Sigmoid colon (tissue), 7 donors: ENCODE data around the gene CENPP. TPM values are rescaled to one million over a fixed set of nuclear protein-coding genes. Genes with fewer than 3 reads are reported as not detected.

ENCODE experiments used
- DNase-seq: peaks from one replicate; pipeline ENCODE4 v3.0.0-alpha.2; 2019
- H3K27ac ChIP-seq, 4 donors: fragments of 200-600 bp; sonication (generic); one replicate each; pipeline ENCODE4 v1.5.1; 2016 to 2019; ENCODE audit warnings: mild to moderate bottlenecking in 1 of 4
- H3K27me3 ChIP-seq, 3 donors: fragments of 200-600 bp; sonication (generic); one replicate each; pipeline ENCODE4 v1.5.1; 2019; ENCODE audit warnings: mild to moderate bottlenecking in 1 of 3
- H3K36me3 ChIP-seq, 4 donors: fragments of 200-600 bp; sonication (generic); one replicate each; pipeline ENCODE4 v1.5.1; 2016 to 2019
- H3K4me1 ChIP-seq, 4 donors: fragments of 200-600 bp; sonication (generic); one replicate each; pipeline ENCODE4 v1.5.1; 2017 to 2019
- H3K4me3 ChIP-seq, 4 donors: fragments of 200-600 bp; sonication (generic); one replicate each; pipeline ENCODE4 v1.5.1; 2017 to 2019; ENCODE audit warnings: mild to moderate bottlenecking in 2 of 4, moderate library complexity in 1 of 4
- H3K9me3 ChIP-seq, 4 donors: fragments of 200-600 bp in 3 of 4; sonication (generic) in 3 of 4; one replicate each; pipeline versions ENCODE4 v1.5.1 to v1.6.1; 2013 to 2019
- EP300 ChIP-seq, 4 donors: sonication (generic); formaldehyde crosslinking; IDR thresholded peaks; one replicate each; pipeline ENCODE4 v1.6.1; 2017; ENCODE audit warnings: antibody characterized with exemption in 4 of 4
- POLR2A ChIP-seq, 2 donors: fragments of 450-650 bp; IDR thresholded peaks; one replicate each; pipeline ENCODE4 v1.6.1; 2016; ENCODE audit warnings: antibody characterized with exemption in 2 of 2, mild to moderate bottlenecking in 2 of 2, moderate library complexity in 2 of 2
- POLR2AphosphoS5 ChIP-seq, 4 donors: sonication (generic); formaldehyde crosslinking; IDR thresholded peaks; one replicate each; pipeline ENCODE4 v1.6.1; 2017; ENCODE audit warnings: antibody characterized with exemption in 4 of 4
- WGBS, 2 donors: extraction: QIAGEN DNeasy Blood & Tissue Kit; methylation state at CpG; one replicate each; pipeline ENCODE4 v1.1.7; 2013; 5-methylcytosine and 5-hydroxymethylcytosine counted together
- intact Hi-C: fragments of 100-400 bp; cut with DNase I; formaldehyde crosslinking; loops from one replicate; pipeline ENCODE4 v1.15.1; 2023
- polyA plus RNA-seq, 3 donors: library from polyadenylated mRNA; stranded (reverse); fragments of 200-250 nt; gene quantifications; one replicate each; pipeline ENCODE4 v1.2.3, GENCODE V29; 2013
- total RNA-seq, 4 donors: library from RNA; depleted of rRNA; stranded (reverse); fragments of >200 nt; gene quantifications; one replicate each; pipeline ENCODE4 v1.1.0, GENCODE V29; 2016
- TF ChIP-seq, protein P1 (sequence below), 4 experiments: fragments of 450-650 bp in 3 of 4; fragments of 200-600 bp in 1 of 4; IDR thresholded peaks; one replicate each; pipeline ENCODE4 v1.5.1; 2016 to 2019; ENCODE audit warnings: antibody characterized with exemption in 4 of 4, mild to moderate bottlenecking in 3 of 4, moderate library complexity in 2 of 4
- donor health status: healthy with polysubstance abuse.
- donor health status: Bipolar disorder and iron deficiency.
- donor health status: healthy.

The CENPP gene
- total and polyA plus RNA-seq, 7 donors: 0.60 to 11.9 (median 2.4) TPM

DNA sequence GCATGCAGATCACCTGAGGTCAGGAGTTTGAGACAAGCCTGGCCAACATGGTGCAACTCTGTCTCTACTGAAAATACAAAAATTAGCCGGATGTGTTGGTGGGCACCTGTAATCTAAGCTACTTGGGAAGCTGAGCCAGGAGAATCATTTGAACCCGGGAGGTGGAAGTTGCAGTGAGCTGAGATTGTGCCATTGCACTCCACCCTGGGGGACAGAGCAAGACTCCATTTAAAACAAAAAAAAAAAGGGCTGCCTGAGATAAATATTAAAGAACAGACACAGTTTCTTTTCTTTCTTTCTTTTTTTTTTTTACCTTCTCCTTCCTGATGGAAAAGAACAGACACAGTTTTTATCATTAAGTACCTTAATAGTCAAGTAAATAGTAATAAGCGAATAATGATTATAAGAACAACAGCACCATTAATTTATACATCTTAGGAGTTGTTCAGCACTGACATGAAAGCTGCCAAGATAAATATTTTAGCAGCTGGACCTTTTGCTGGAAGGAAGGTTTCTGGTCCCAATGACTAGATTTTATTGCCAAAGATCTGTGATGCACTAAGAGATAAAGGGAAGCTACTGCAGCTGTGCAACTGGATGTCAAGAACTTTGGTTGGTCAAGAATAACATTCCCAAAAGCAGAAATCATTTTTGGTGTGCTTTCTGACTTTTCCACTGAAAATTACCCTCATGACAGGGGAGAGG is 7.0 kb downstream of the CENPP start:
- H3K27ac ChIP-seq: no peak overlapping the region

DNA sequence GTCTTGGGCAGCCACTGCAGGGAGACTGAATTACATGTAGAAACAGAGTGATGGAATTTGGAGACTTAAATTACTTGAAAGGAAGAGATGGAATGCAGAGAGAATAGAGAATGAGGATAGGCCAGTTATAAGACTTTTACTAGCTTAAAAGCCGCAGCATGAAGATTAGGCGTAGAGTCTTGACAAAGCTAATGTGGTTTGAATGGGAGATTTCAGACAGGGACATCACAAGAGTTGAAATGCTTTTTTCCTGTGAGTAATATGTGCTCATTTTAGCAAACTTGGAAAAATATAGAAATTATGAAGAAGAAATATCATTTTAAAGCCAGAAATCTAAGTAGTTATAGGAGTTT is 7.5 kb downstream of the CENPP start:
- no peak for DNase-seq
- intact Hi-C loops: no loop called here
- no peak overlapping the region for H3K4me3 ChIP-seq
- H3K27me3 ChIP-seq: no peaks in the 10 kb centered on the region
- H3K36me3 ChIP-seq: peaks cover 0 to 11% (median 0%) of the 10 kb centered on the region in 4 donors
- no peak overlapping the region for H3K27ac ChIP-seq
- H3K4me1 ChIP-seq: no peaks in the 10 kb centered on the region
- WGBS, 2 donors: 94 to 99% methylated on average over 2 of the region's 2 CpGs
- H3K9me3 ChIP-seq: no peaks in the 10 kb centered on the region
- TF ChIP-seq POLR2AphosphoS5 (IDR thresholded peaks at IDR 0.05) (no peak), EP300 (IDR thresholded peaks at IDR 0.05) (no peak), POLR2A (IDR thresholded peaks at IDR 0.05) (no peak)
- TF ChIP-seq, protein P1, sequence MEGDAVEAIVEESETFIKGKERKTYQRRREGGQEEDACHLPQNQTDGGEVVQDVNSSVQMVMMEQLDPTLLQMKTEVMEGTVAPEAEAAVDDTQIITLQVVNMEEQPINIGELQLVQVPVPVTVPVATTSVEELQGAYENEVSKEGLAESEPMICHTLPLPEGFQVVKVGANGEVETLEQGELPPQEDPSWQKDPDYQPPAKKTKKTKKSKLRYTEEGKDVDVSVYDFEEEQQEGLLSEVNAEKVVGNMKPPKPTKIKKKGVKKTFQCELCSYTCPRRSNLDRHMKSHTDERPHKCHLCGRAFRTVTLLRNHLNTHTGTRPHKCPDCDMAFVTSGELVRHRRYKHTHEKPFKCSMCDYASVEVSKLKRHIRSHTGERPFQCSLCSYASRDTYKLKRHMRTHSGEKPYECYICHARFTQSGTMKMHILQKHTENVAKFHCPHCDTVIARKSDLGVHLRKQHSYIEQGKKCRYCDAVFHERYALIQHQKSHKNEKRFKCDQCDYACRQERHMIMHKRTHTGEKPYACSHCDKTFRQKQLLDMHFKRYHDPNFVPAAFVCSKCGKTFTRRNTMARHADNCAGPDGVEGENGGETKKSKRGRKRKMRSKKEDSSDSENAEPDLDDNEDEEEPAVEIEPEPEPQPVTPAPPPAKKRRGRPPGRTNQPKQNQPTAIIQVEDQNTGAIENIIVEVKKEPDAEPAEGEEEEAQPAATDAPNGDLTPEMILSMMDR (IDR thresholded peaks at IDR 0.05): no peak

More for the DNA sequence above, 7.0 kb downstream of the CENPP start:
- Histone ChIP-seq H3K27me3 (no peaks in the 10 kb centered on the region), H3K36me3 (peaks cover 0 to 5% (median 0%) of the 10 kb centered on the region in 4 donors), H3K9me3 (no peaks in the 10 kb centered on the region), H3K4me1 (no peaks in the 10 kb centered on the region), H3K4me3 (no peak overlapping the region)
- WGBS, 2 donors: 89 to 91% methylated on average over 3 of the region's 3 CpGs
- no peak for DNase-seq
- intact Hi-C loops: no loop called here
- TF ChIP-seq POLR2AphosphoS5 (IDR thresholded peaks at IDR 0.05): no peak

DNA sequence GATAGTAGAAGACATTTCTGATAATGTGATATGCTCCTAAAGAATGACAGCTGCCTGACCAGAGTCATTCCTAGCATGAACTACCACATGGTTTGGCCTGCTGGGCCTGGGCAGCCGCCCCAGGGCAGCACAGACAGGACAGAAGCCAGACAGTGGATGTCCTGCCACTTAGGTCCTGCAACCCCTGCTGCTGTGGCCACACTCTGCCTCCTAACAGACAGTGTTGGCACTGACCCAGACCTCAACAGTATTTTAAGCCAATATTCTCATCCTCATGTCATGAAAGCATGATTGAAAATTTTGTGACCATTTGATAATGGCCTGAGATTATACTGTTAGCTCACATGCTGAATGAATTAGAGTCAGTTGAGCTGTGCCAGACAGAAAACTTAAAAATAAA is 15.8 kb downstream of the CENPP start:
- 96 to 100% methylated on average over 1 of the region's 1 CpG for WGBS, 2 donors
- intact Hi-C loops: no loop called here

DNA sequence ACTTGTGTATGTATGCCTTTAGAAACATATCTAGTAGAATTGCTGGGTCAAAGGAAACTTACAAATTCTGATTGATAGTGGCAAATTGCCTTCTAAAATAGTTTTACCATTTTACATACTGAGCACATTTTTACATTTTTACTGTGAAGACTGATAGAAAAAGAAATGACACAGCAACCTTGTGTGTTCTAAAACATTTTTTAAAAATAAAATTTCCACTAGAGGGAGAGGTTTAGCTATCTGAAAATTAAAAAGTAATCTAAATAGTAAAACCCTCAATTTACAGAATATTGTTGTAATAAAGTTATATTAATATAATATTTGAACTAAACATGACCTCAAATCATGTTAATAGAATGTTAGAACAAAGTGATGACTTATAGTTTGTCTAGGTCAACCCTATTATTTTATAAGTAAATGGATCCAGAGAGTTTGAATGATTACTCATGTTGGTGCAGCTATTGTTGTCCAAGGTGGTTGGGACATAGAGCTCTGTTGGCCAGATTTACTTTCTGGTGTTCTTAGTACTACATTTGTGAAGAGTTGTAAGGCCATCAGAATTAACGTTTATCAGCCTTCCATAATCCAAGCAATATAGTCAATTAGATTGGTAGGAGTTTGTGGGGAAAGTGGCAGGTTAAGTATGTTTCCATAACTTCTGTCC is 17.2 kb downstream of the CENPP start:
- TF ChIP-seq POLR2AphosphoS5 (IDR thresholded peaks at IDR 0.05): no peak
- TF ChIP-seq POLR2A (IDR thresholded peaks at IDR 0.05): no peak
- TF ChIP-seq, protein P1 (IDR thresholded peaks at IDR 0.05): peak in 3 of 4 experiments; percentile 25 to 46 (median 39)
- intact Hi-C loops: loop anchor here (1.0 kb wide), 2 partner anchors 96 to 291 kb away; no protein-coding TSS in a partner anchor
- DNase-seq: no peak

More for the DNA sequence above, 15.8 kb downstream of the CENPP start:
- Histone ChIP-seq H3K4me3 (no peak overlapping the region), H3K27me3 (no peaks in the 10 kb centered on the region), H3K36me3 (peaks cover 0 to 15% (median 0%) of the 10 kb centered on the region in 4 donors), H3K27ac (no peak overlapping the region), H3K9me3 (peaks cover 0 to 3% (median 0%) of the 10 kb centered on the region in 4 donors), H3K4me1 (peaks cover 0 to 16% (median 2%) of the 10 kb centered on the region in 4 donors)
- TF ChIP-seq POLR2AphosphoS5 (IDR thresholded peaks at IDR 0.05) (no peak), EP300 (IDR thresholded peaks at IDR 0.05) (no peak), POLR2A (IDR thresholded peaks at IDR 0.05) (no peak)
- TF ChIP-seq, protein P1 (IDR thresholded peaks at IDR 0.05): no peak
- no peak for DNase-seq

DNA sequence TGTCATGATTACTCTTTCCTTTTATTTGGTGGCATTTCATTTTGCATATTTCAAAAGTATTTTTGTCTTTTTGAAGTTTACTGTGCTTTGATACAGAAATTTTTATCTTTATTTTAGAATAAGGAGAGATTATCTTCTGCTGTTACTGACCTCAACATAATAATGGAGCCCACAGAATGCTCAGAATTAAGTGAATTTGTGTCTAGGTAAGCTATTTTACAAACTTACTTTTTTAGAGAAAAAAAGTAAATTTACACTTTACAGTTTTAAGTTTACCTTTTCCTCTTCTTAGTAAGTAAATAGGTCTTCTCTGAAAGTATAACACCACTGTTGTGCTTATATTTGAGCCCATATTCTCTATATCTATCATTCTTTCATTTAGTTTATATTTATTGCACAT is 19.8 kb downstream of the CENPP start:
- no peak overlapping the region for H3K27ac ChIP-seq
- no peaks in the 10 kb centered on the region for H3K36me3 ChIP-seq
- H3K9me3 ChIP-seq: peaks cover 0 to 3% (median 0%) of the 10 kb centered on the region in 4 donors
- no peaks in the 10 kb centered on the region for H3K27me3 ChIP-seq
- DNase-seq: no peak
- H3K4me3 ChIP-seq: no peak overlapping the region
- TF ChIP-seq POLR2A (IDR thresholded peaks at IDR 0.05): no peak
- TF ChIP-seq EP300 (IDR thresholded peaks at IDR 0.05): no peak
- TF ChIP-seq, protein P1 (IDR thresholded peaks at IDR 0.05): no peak
- no peak for TF ChIP-seq POLR2AphosphoS5 (IDR thresholded peaks at IDR 0.05)
- H3K4me1 ChIP-seq: peaks cover 0 to 28% (median 15%) of the 10 kb centered on the region in 4 donors
- intact Hi-C loops: no loop called here

More for the DNA sequence above, 17.2 kb downstream of the CENPP start:
- H3K27ac ChIP-seq: peak overlapping the region in 2 of 4 donors; percentile 17 to 57
- H3K9me3 ChIP-seq: peaks cover 0 to 3% (median 0%) of the 10 kb centered on the region in 4 donors
- WGBS, 2 donors: 82 to 83% methylated on average over 1 of the region's 1 CpG
- peaks cover 0 to 8% (median 0%) of the 10 kb centered on the region in 4 donors for H3K36me3 ChIP-seq
- no peak overlapping the region for H3K4me3 ChIP-seq
- H3K4me1 ChIP-seq: peaks cover 0 to 16% (median 2%) of the 10 kb centered on the region in 4 donors
- no peaks in the 10 kb centered on the region for H3K27me3 ChIP-seq
